Heart left ventricle (tissue), 16 donors: ENCODE measurements around the gene CKM. TPM values are rescaled to one million over a fixed set of nuclear protein-coding genes. Genes with fewer than 3 reads are reported as not detected.

Experiments
- ATAC-seq, 4 donors: fragments of 200-7000 bp; cut with Tn5 transposase; one replicate each; pipeline ENCODE4 v1.9.1; 2020 to 2022; ENCODE audit warnings: moderate library complexity in 4 of 4, mild to moderate bottlenecking in 3 of 4, moderate number of reproducible peaks in 1 of 4
- DNase-seq, 5 donors: peaks; one replicate each; pipeline ENCODE4 v3.0.0-alpha.2; 2020
- H3K27ac ChIP-seq, 12 donors: fragments of 200-600 bp; sonication (generic) in 4 of 12; one replicate each; pipeline versions ENCODE4 v1.5.0 to v1.8.0; 2016 to 2022; ENCODE audit warnings: mild to moderate bottlenecking in 2 of 12
- H3K27me3 ChIP-seq, 9 donors: fragments of 200-600 bp; sonication (generic) in 2 of 9; one replicate each; pipeline versions ENCODE4 v1.5.1 to v1.8.0; 2016 to 2022; ENCODE audit warnings: mild to moderate bottlenecking in 3 of 9
- H3K36me3 ChIP-seq, 9 donors: fragments of 200-600 bp; sonication (generic) in 2 of 9; one replicate each; pipeline versions ENCODE4 v1.5.0 to v1.8.0; 2018 to 2022; ENCODE audit warnings: mild to moderate bottlenecking in 2 of 9
- H3K4me1 ChIP-seq, 12 donors: fragments of 200-600 bp; sonication (generic) in 4 of 12; one replicate each; pipeline versions ENCODE4 v1.5.0 to v1.8.0; 2016 to 2022; ENCODE audit warnings: mild to moderate bottlenecking in 3 of 12
- H3K4me3 ChIP-seq, 12 donors: fragments of 200-600 bp; sonication (generic) in 4 of 12; one replicate each; pipeline versions ENCODE4 v1.5.0 to v1.8.0; 2017 to 2022; ENCODE audit warnings: mild to moderate bottlenecking in 9 of 12, moderate library complexity in 4 of 12
- H3K9me3 ChIP-seq, 12 donors: fragments of 200-600 bp; sonication (generic) in 4 of 12; one replicate each; pipeline versions ENCODE4 v1.5.0 to v1.8.0; 2016 to 2022; ENCODE audit warnings: mild to moderate bottlenecking in 1 of 12
- CTCF ChIP-seq, 12 donors: fragments of 200-600 bp; sonication (generic) in 4 of 12; IDR thresholded peaks; one replicate each; pipeline versions ENCODE4 v1.5.0 to v1.8.0; 2018 to 2022; ENCODE audit warnings: antibody characterized with exemption in 12 of 12, mild to moderate bottlenecking in 5 of 12
- POLR2A ChIP-seq, 2 donors: fragments of 450-650 bp; IDR thresholded peaks; one replicate each; pipeline ENCODE4 v1.6.1; 2017; ENCODE audit warnings: antibody characterized with exemption in 2 of 2, mild to moderate bottlenecking in 2 of 2, moderate library complexity in 2 of 2
- WGBS, 4 donors: extraction: QIAGEN DNeasy Blood & Tissue Kit in 2 of 4; methylation state at CpG; one replicate each; pipeline versions ENCODE4 v1.1.5 to v1.1.7; 2013 to 2018; 5-methylcytosine and 5-hydroxymethylcytosine counted together
- intact Hi-C, 10 donors: fragments of 100-400 bp; cut with DNase I; formaldehyde crosslinking; loops; one replicate each; pipeline versions ENCODE4 v1.11.1 to v1.14.2; 2022
- polyA plus RNA-seq, 2 donors: library from polyadenylated mRNA; stranded (reverse); fragments of 200-250 nt; gene quantifications; one replicate each; pipeline ENCODE4 v1.2.3, GENCODE V29; 2013
- total RNA-seq, 9 donors: library from RNA; depleted of rRNA in 2 of 9; stranded (reverse); fragments of >200 nt in 2 of 9; fragmentation: NEBNext Ultra II Directional in 3 of 9; extraction: Animal tissue kit (Norgen Biotek cat#: 25700) in 3 of 9; gene quantifications; one replicate each; pipeline versions ENCODE4 v1.1.0 to v1.2.4, GENCODE V29; 2016 to 2023
- donor health status: ischemic (EF 13 %, LVEDD 7.1; RV severe dilation, severe dysfunction).
- donor health status: healthy with polysubstance abuse.
- donor health status: DM: no; HTN: yes; CAD: no.
- donor health status: DM: no; HTN: no; CAD: no.
- donor health status: ischemic (EF 25% LVEDD 6.9; RV normal size, moderate dysfunction).
- donor health status: ischemic (EF 25% LVEDD 5.7; RV mildly dilated, moderate dysfunction).
- donor health status: healthy.
- donor health status: DM: yes; HTN: yes; CAD: no.
- donor health status: ischemic (EF 35%, LVEDD 5.7; RV mildly dilated, moderate dysfunction).
- donor health status: nonischemic (EF 11% LVEDD 7.7; RV severe dilation, severe dysfunction).
- donor health status: DM: yes; HTN: yes; CAD: no.
- donor health status: PGD.
- donor health status: ischemic (EF 29% LVEDD 5.4; RV normal size, mild dysfunction).
- donor health status: nonischemic (EF 23%, LVEDD 6.1; RV moderate dilation, normal function).

Gene CKM
- total and polyA plus RNA-seq, 11 donors, result 1,885 to 11,128 (median 3,786) TPM

- TF ChIP-seq CTCF (IDR thresholded peaks at IDR 0.05) (no peak), POLR2A (IDR thresholded peaks at IDR 0.05) (no peak)
- Histone ChIP-seq H3K27ac (no peak overlapping the region), H3K9me3 (no peaks in the 10 kb centered on the region), H3K27me3 (peaks cover 0 to 3% (median 0%) of the 10 kb centered on the region in 9 donors), H3K36me3 (no peaks in the 10 kb centered on the region), H3K4me3 (no peak overlapping the region), H3K4me1 (peaks cover 0 to 4% (median 0%) of the 10 kb centered on the region in 12 donors)
- intact Hi-C loops, result loop anchor here in 5 of 10 donors (10.0 kb wide), 3 partner anchors 169 to 429 kb away; partner anchors contain the start of genes APOE (in 4 of the 5) and NKPD1 (in 1 of the 5)
- ATAC-seq, result no peak
- no peak for DNase-seq
- 83 to 89% (median 85%) methylated on average over 10 of the region's 10 CpGs for WGBS, 4 donors
Observed at GRCh38 chr19:45333609-45334303, 11.1 kb upstream of the CKM start.

GRCh38 chr19:45331411-45331810 is 8.7 kb upstream of the CKM start:
- DNase-seq, result no peak
- intact Hi-C loops, result loop anchor here in 5 of 10 donors (10.0 kb wide), 3 partner anchors 167 to 427 kb away; partner anchors contain the start of genes APOE (in 4 of the 5) and NKPD1 (in 1 of the 5)
- TF ChIP-seq POLR2A (IDR thresholded peaks at IDR 0.05) (no peak), CTCF (IDR thresholded peaks at IDR 0.05) (no peak)

GRCh38 chr19:45327404-45328143 is 4.9 kb upstream of the CKM start:
- 76 to 80% (median 77%) methylated on average over 13 of the region's 13 CpGs for WGBS, 4 donors
- H3K27me3 ChIP-seq, result peaks cover 0 to 18% (median 14%) of the 10 kb centered on the region in 9 donors
- intact Hi-C loops, result loop anchor here in 1 of 10 donors (5.0 kb wide), 1 partner anchor 75 kb away; the partner anchor contains the start of gene MARK4
- ATAC-seq, result no peak
- TF ChIP-seq POLR2A (IDR thresholded peaks at IDR 0.05), result no peak
- no peak for TF ChIP-seq CTCF (IDR thresholded peaks at IDR 0.05)
- H3K4me1 ChIP-seq, result peaks cover 0 to 19% (median 7%) of the 10 kb centered on the region in 12 donors
- H3K27ac ChIP-seq, result no peak overlapping the region
- H3K9me3 ChIP-seq, result no peaks in the 10 kb centered on the region
- no peak for DNase-seq
- H3K36me3 ChIP-seq, result no peaks in the 10 kb centered on the region
- H3K4me3 ChIP-seq, result no peak overlapping the region

More at GRCh38 chr19:45331411-45331810, 8.7 kb upstream of the CKM start:
- Histone ChIP-seq H3K36me3 (no peaks in the 10 kb centered on the region), H3K4me1 (peaks cover 0 to 3% (median 0%) of the 10 kb centered on the region in 12 donors), H3K4me3 (no peak overlapping the region), H3K9me3 (no peaks in the 10 kb centered on the region), H3K27me3 (no peaks in the 10 kb centered on the region), H3K27ac (no peak overlapping the region)
- no peak for ATAC-seq
- 85 to 93% (median 90%) methylated on average over 7 of the region's 7 CpGs for WGBS, 4 donors
